Measurements from ENCODE around the gene ARMCX5. TPM values are rescaled to one million over a fixed set of nuclear protein-coding genes. Genes with fewer than 3 reads are reported as not detected.
A peak's percentile ranks its signal among the peaks of the same experiment; 100 is the strongest.

ARMCX5 gene
- total RNA-seq (2014; rRNA removed): 22.6 and 39.2 TPM in 2 replicates
- percentile 83 among the genes with signal in this experiment for Bru-seq, nascent RNA
- BruChase-seq, experiment 1, labeled RNA remaining after a 6-hour chase: percentile 83 among the genes with signal in this experiment
- percentile 85 among the genes with signal in this experiment for BruChase-seq, experiment 2, labeled RNA remaining after a 2-hour chase
- long read RNA-seq, full-length matches to known transcripts: 24 of 27 reads
- long read RNA-seq, partial matches to known transcripts: 1 of 27 reads
- long read RNA-seq, other reads (novel, unspliced or antisense): 2 of 27 reads

DNA sequence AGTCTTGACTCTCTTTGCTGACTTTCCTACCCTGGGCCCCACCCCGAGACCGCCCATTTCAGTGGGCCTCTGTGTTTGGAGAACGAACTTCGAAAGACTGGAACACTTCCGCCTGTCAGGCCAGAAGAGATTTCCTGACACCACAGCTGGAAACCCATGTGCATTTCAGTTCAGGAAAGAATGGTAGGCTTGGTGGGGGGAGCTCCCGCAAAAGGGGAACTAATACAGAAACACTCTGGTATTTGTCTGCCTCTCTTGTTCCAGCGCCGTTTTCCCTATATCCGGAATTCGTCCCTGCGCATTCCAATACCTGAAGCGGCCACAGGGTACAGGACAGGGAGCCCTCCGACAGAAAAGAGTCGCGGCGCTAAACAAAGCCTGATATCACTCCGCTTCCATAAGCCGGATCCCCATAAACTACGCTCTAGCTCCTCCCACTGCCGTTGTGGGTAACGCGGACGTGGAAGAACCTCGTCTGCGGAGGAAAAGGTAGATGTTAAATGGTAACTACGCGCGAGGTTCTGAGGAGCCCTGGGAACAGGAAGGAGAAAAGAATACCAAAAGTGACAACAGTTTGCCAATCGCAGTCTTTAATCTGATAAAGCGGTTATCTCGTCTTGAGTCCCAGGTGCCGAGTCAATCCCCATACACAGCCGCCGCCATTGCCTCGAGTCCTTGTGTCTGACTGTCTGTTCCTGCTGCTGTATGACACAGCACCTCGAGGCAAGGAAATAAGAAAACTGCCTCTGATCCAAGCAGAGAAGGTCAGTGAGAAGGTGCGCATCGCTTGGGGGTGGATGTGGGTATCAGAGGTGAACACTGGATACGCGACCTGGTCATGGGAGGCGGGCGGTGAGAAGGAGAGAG is at the start of gene ARMCX5:
ARMCX5 (plus strand) TSS at position 432 of the 867 bp plus-strand sequence. CDS start 2,627 bp downstream, outside the sequence.
- Histone ChIP-seq H3K36me3 (ENCODE audit: low read depth, low read length) (peaks cover 15% of the 10 kb centered on the region), H3K9me3 (ENCODE audit: low read length) (no peaks in the 10 kb centered on the region), H4K20me1 (ENCODE audit: low read length) (no peaks in the 10 kb centered on the region), H3K9ac (ENCODE audit: low read length) (peak within 1 kb of the TSS; percentile 89), H3K9me2 (replicated peaks; ENCODE audit: low read length) (no peaks in the 10 kb centered on the region), H3K27me3 (ENCODE audit: low read length) (no peaks in the 10 kb centered on the region), H3F3A (ENCODE audit: low read length, unreplicated experiment) (no peaks in the 10 kb centered on the region), H2AFZ (ENCODE audit: low read length) (peak within 1 kb of the TSS; percentile 98), H3K4me2 (ENCODE audit: low read length) (peak within 1 kb of the TSS; percentile 81), H3K4me1 (ENCODE audit: insufficient read depth, low read length) (peaks cover 15% of the 10 kb centered on the region), H3K79me2 (ENCODE audit: low read length) (peaks cover 28% of the 10 kb centered on the region), H3K27ac (ENCODE audit: low read length) (peak within 1 kb of the TSS; percentile 49), H3K4me3 (ENCODE audit: low read length) (peak within 1 kb of the TSS; percentile 94)
- POLR2A ChIA-PET (ENCODE audit: unreplicated experiment): interaction anchor here (0.5 to 0.6 kb wide), 2 partner anchors 59 to 166 kb away, joined by 3 to 4 read pairs; no protein-coding TSS in a partner anchor
- BruUV-seq (replicated peaks): TSS peak; percentile 78
- TF ChIP-seq, protein P1, sequence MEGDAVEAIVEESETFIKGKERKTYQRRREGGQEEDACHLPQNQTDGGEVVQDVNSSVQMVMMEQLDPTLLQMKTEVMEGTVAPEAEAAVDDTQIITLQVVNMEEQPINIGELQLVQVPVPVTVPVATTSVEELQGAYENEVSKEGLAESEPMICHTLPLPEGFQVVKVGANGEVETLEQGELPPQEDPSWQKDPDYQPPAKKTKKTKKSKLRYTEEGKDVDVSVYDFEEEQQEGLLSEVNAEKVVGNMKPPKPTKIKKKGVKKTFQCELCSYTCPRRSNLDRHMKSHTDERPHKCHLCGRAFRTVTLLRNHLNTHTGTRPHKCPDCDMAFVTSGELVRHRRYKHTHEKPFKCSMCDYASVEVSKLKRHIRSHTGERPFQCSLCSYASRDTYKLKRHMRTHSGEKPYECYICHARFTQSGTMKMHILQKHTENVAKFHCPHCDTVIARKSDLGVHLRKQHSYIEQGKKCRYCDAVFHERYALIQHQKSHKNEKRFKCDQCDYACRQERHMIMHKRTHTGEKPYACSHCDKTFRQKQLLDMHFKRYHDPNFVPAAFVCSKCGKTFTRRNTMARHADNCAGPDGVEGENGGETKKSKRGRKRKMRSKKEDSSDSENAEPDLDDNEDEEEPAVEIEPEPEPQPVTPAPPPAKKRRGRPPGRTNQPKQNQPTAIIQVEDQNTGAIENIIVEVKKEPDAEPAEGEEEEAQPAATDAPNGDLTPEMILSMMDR (conservative IDR thresholded peaks at IDR 0.05; ENCODE audit: low read depth, low read length): no peak
- TF ChIP-seq EZH2 (IDR thresholded peaks at IDR 0.05; ENCODE audit: low read length, unreplicated experiment): no peak
- TF ChIP-seq EZH2phosphoT487 (IDR thresholded peaks at IDR 0.05; ENCODE audit: borderline replicate concordance, low read length): no peak
- ATAC-seq (peak; percentile 90), DNase-seq (peak; percentile 89)
- CTCF ChIA-PET: interaction anchor here (0.7 kb wide), 1 partner anchor 34 kb away, joined by 3 read pairs; no protein-coding TSS in a partner anchor
- intact Hi-C loops (cut with micrococcal nuclease): loop anchor here (2.0 to 5.0 kb wide), 4 partner anchors 113 to 263 kb away; partner anchors contain the start of gene GPRASP2

- no TSS peak for BruUV-seq (replicated peaks)
- Histone ChIP-seq H3K4me2 (ENCODE audit: low read length) (no peak overlapping the region), H4K20me1 (ENCODE audit: low read length) (no peaks in the 10 kb centered on the region), H3K9me3 (ENCODE audit: low read length) (no peaks in the 10 kb centered on the region), H3K36me3 (ENCODE audit: low read depth, low read length) (no peaks in the 10 kb centered on the region), H3K4me3 (ENCODE audit: low read length) (no peak overlapping the region), H3K9ac (ENCODE audit: low read length) (no peak overlapping the region), H2AFZ (ENCODE audit: low read length) (no peak overlapping the region), H3K4me1 (ENCODE audit: insufficient read depth, low read length) (no peaks in the 10 kb centered on the region), H3K9me2 (replicated peaks; ENCODE audit: low read length) (no peaks in the 10 kb centered on the region), H3K27me3 (ENCODE audit: low read length) (peaks cover 26% of the 10 kb centered on the region), H3K79me2 (ENCODE audit: low read length) (no peaks in the 10 kb centered on the region), H3F3A (ENCODE audit: low read length, unreplicated experiment) (no peaks in the 10 kb centered on the region), H3K27ac (ENCODE audit: low read length) (no peak overlapping the region)
- TF ChIP-seq EZH2phosphoT487 (IDR thresholded peaks at IDR 0.05; ENCODE audit: borderline replicate concordance, low read length) (no peak), EZH2 (IDR thresholded peaks at IDR 0.05; ENCODE audit: low read length, unreplicated experiment) (no peak)
- TF ChIP-seq, protein P1 (conservative IDR thresholded peaks at IDR 0.05; ENCODE audit: low read depth, low read length): no peak
- POLR2A ChIA-PET (ENCODE audit: unreplicated experiment): no interaction called here
- ATAC-seq (no peak), DNase-seq (no peak)
- CTCF ChIA-PET: no interaction called here
- intact Hi-C loops (cut with micrococcal nuclease): no loop called here
These were observed 40.7 kb upstream of the ARMCX5 start for GRCh38 chrX:102558607-102559006.
